Ovary (tissue), 3 donors: ENCODE measurements around the gene SPRED2.

Source experiments
- CTCF ChIP-seq, 3 donors: fragments of 450-650 bp in 2 of 3; fragments of 200-600 bp in 1 of 3; IDR thresholded peaks; one replicate each; pipeline versions ENCODE4 v1.5.1 to v1.8.0; 2016 to 2022; ENCODE audit warnings: antibody characterized with exemption in 3 of 3, mild to moderate bottlenecking in 1 of 3
- EP300 ChIP-seq: sonication (generic); formaldehyde crosslinking; IDR thresholded peaks from one replicate; pipeline ENCODE4 v1.6.1; 2017; ENCODE audit warnings: antibody characterized with exemption
- POLR2A ChIP-seq: fragments of 450-650 bp; IDR thresholded peaks from one replicate; pipeline ENCODE4 v1.6.1; 2017; ENCODE audit warnings: antibody characterized with exemption, mild to moderate bottlenecking, moderate library complexity
- donor health status: DM: no; HTN: no; CAD: no.

DNA sequence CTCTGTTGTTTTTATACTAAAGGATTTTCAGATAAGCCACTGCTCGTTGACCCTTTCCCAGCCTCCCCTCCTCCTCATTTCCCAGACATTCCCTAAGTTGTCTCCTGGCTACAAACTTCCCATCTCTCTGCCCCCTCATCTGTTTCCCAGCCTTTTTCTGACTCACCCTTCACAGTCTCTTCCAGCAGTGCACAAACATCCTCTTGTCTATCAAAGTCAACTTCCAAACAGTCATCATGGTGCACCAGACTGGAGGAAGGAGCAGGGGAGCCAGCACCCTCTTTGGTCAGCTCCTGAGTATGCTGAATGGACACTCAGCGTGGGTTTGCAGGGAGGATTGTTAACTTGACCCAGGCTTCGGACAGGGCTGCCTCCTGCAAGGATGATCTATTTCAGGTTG, 26.6 kb upstream of the SPRED2 start:
- TF ChIP-seq CTCF (IDR thresholded peaks at IDR 0.05) (no peak), POLR2A (no peak), EP300 (no peak)
